Endothelial cell of umbilical vein (primary cell): Measurements from ENCODE around the gene METTL6. TPM values are rescaled to one million over a fixed set of nuclear protein-coding genes. Genes with fewer than 3 reads are reported as not detected.

Experiments used
- BruUV-seq: library from RNA; stranded (reverse); fragments of 400-500 nt; replicated peaks from 2 replicates; lab custom pipeline; 2021; lab: Mats Ljungman, UMichigan
- CTCF ChIA-PET: fragments of 300-600, 350-600 bp; sonication (Branson Sonifier 250); formaldehyde crosslinking; loops from one replicate; lab custom pipeline; 2021; ENCODE audit warnings: antibody characterized with exemption, inconsistent platforms; lab: Charles Lee
- POLR2A ChIA-PET: fragments of 300-600, 350-600 bp; sonication (Branson Sonifier 250); formaldehyde crosslinking; loops from one replicate; lab custom pipeline; 2021; ENCODE audit warnings: antibody characterized with exemption, inconsistent platforms; lab: Charles Lee
- DNase-seq: peaks from one replicate; pipeline ENCODE4 v3.0.0-alpha.2; 2011; ENCODE audit warnings: low read depth, low spot score
- FAIRE-seq: peaks from 2 replicates; lab custom pipeline; 2011; peaks lifted over from hg19 to GRCh38; lab: Jason Lieb, UNC
- H2AFZ ChIP-seq: 2 replicates; pipeline ENCODE4 v1.6.0; 2012; ENCODE audit warnings: low read depth, low read length, control low read depth, inconsistent platforms
- H3K27ac ChIP-seq: 2 replicates; pipeline ENCODE4 v1.5.1; 2011; ENCODE audit warnings: low read depth, mild to moderate bottlenecking, control low read depth, low read length, moderate library complexity; ENCODE audit not compliant: insufficient read depth
- H3K27me3 ChIP-seq, 2 experiments: 2 replicates each; pipeline versions ENCODE4 v1.6.0 to v1.6.1; 2011; ENCODE audit warnings: low read length in 2 of 2, mixed read lengths in 1 of 2; ENCODE audit not compliant: control insufficient read depth in 2 of 2, insufficient read depth in 2 of 2
- H3K36me3 ChIP-seq, 2 experiments: 2 replicates in 1 of 2; 3 replicates in 1 of 2; pipeline ENCODE4 v1.5.1; 2011; ENCODE audit warnings: low read length in 2 of 2, mild to moderate bottlenecking in 1 of 2, moderate library complexity in 1 of 2; ENCODE audit not compliant: control insufficient read depth in 2 of 2, insufficient read depth in 2 of 2; ENCODE audit errors: extremely low read depth in 1 of 2
- H3K4me1 ChIP-seq: 3 replicates; pipeline ENCODE4 v1.5.1; 2011; ENCODE audit warnings: mild to moderate bottlenecking, low read length; ENCODE audit not compliant: control insufficient read depth, insufficient read depth; ENCODE audit errors: extremely low read depth
- H3K4me2 ChIP-seq: 2 replicates; pipeline ENCODE4 v1.6.1; 2011; ENCODE audit warnings: low read length, control low read depth, mixed read lengths; ENCODE audit not compliant: insufficient read depth
- H3K4me3 ChIP-seq, 3 experiments: fragments of 200-600 bp in 1 of 3; sonication (generic), shearing (Covaris generic) in 1 of 3; replicated peaks in 1 of 3; 2 replicates each; pipeline ENCODE4 v1.5.1; 2011 to 2016; ENCODE audit warnings: control low read depth in 3 of 3, low read length in 3 of 3, mild to moderate bottlenecking in 2 of 3, inconsistent platforms in 1 of 3, low read depth in 1 of 3, moderate library complexity in 1 of 3; ENCODE audit not compliant: insufficient read depth in 1 of 3
- H3K79me2 ChIP-seq: 2 replicates; pipeline ENCODE4 v1.6.0; 2012; ENCODE audit warnings: low read length, inconsistent platforms; ENCODE audit not compliant: control insufficient read depth, insufficient read depth
- H3K9ac ChIP-seq: replicated peaks from 2 replicates; pipeline ENCODE3; 2011; ENCODE audit warnings: low read length, control low read depth; ENCODE audit not compliant: insufficient read depth; ENCODE audit errors: extremely low read depth
- H3K9me1 ChIP-seq: replicated peaks from 3 replicates; pipeline ENCODE4 v1.6.0; 2011; ENCODE audit warnings: mild to moderate bottlenecking, low read length; ENCODE audit not compliant: control insufficient read depth, insufficient read depth; ENCODE audit errors: extremely low read depth
- H3K9me3 ChIP-seq: replicated peaks from 2 replicates; pipeline ENCODE4 v1.5.1; 2012; ENCODE audit warnings: low read length, inconsistent platforms; ENCODE audit not compliant: control insufficient read depth, insufficient read depth
- H4K20me1 ChIP-seq: replicated peaks from 2 replicates; pipeline ENCODE3; 2011; ENCODE audit warnings: mild to moderate bottlenecking, low read length; ENCODE audit not compliant: control insufficient read depth, insufficient read depth; ENCODE audit errors: extremely low read depth
- CTCF ChIP-seq, 2 donors: IDR thresholded peaks; 1 replicate in 1 of 2; 2 replicates in 1 of 2; pipeline ENCODE4 v1.5.1; 2011; ENCODE audit warnings: low read length in 2 of 2, mild to moderate bottlenecking in 2 of 2, moderate library complexity in 2 of 2, control low read depth in 1 of 2, inconsistent platforms in 1 of 2, low read depth in 1 of 2; ENCODE audit not compliant: insufficient read depth in 1 of 2; ENCODE audit errors: extremely low read depth in 1 of 2
- EZH2 ChIP-seq: IDR thresholded peaks from 2 replicates; pipeline ENCODE4 v1.6.1; 2012; ENCODE audit warnings: borderline replicate concordance, low read depth, mild to moderate bottlenecking, moderate library complexity, low read length, inconsistent platforms; ENCODE audit not compliant: severe bottlenecking
- FOS ChIP-seq: IDR thresholded peaks from 2 replicates; pipeline ENCODE4 v1.6.1; 2011; ENCODE audit warnings: mild to moderate bottlenecking, low read length, moderate library complexity, borderline replicate concordance; ENCODE audit not compliant: insufficient read depth
- GATA2 ChIP-seq: IDR thresholded peaks from 2 replicates; pipeline ENCODE4 v1.7.0; 2011; ENCODE audit warnings: low read depth, mild to moderate bottlenecking, moderate library complexity, mixed read lengths, low read length; ENCODE audit not compliant: insufficient read length, insufficient read depth
- JUN ChIP-seq: IDR thresholded peaks from 2 replicates; pipeline ENCODE4 v1.6.1; 2011; ENCODE audit warnings: borderline replicate concordance, low read depth; ENCODE audit not compliant: insufficient read length, insufficient read depth
- MYC ChIP-seq: IDR thresholded peaks from one replicate; pipeline ENCODE4 v1.6.1; 2011; ENCODE audit warnings: mild to moderate bottlenecking, low read depth, low read length
- POLR2AphosphoS5 ChIP-seq: IDR thresholded peaks from 2 replicates; pipeline ENCODE4 v1.6.1; 2012; ENCODE audit warnings: low read depth, mild to moderate bottlenecking, control low read depth, low read length, moderate library complexity; ENCODE audit not compliant: insufficient read depth
- dilution Hi-C: fragments of 300-500 bp; cut with MboI; formaldehyde crosslinking; loops from one replicate; pipeline ENCODE4 v1.15.0; 2019; ENCODE audit warnings: low sequenced_read_pairs; ENCODE audit not compliant: extremely low pct_ligation_motif_present
- intact Hi-C: fragments of 100-400 bp; cut with micrococcal nuclease; formaldehyde crosslinking; loops from one replicate; pipeline ENCODE4 v1.10.0; 2022
- polyA plus RNA-seq, 4 experiments: library from polyadenylated mRNA; depleted of rRNA in 3 of 4; stranded (reverse) in 3 of 4; unstranded in 1 of 4; fragments of >200 nt; gene quantifications; 2 replicates each; pipeline versions ENCODE4 v1.2.1 to v1.2.3, GENCODE V29; 2011 to 2012; ENCODE audit warnings: missing spikeins in 1 of 4
- total RNA-seq: library from RNA; stranded (reverse); gene quantifications from 2 replicates; pipeline ENCODE4 v1.2.3, GENCODE V29; 2021

Gene METTL6
- total and polyA plus RNA-seq, 2 donors (not counting 3 experiments of a cell fraction or from before 2014, with no cell fraction given), result 12.7 to 19.5 TPM

GRCh38 chr3:15455756-15456155 lies 28.4 kb upstream of the METTL6 start:
- H3K9me1 ChIP-seq, result no peaks in the 10 kb centered on the region
- no peaks in the 10 kb centered on the region for H4K20me1 ChIP-seq
- H3K27me3 ChIP-seq, result no peaks in the 10 kb centered on the region
- H3K36me3 ChIP-seq, result no peaks in the 10 kb centered on the region
- no peak overlapping the region for H3K9ac ChIP-seq
- no peaks in the 10 kb centered on the region for H3K9me3 ChIP-seq
- H2AFZ ChIP-seq, result no peak overlapping the region
- H3K4me3 ChIP-seq, result no peak overlapping the region
- no peak for DNase-seq
- no peak for TF ChIP-seq FOS
- TF ChIP-seq CTCF (IDR thresholded peaks at IDR 0.05; ENCODE audit: extremely low read depth in 1 of 2, insufficient read depth in 1 of 2, low read depth in 1 of 2, low read length in 2 of 2), result no peak
- TF ChIP-seq JUN, result no peak
- no peak for TF ChIP-seq MYC
- TF ChIP-seq EZH2, result no peak
- TF ChIP-seq POLR2AphosphoS5, result no peak
- no peak for TF ChIP-seq GATA2
- no TSS peak for BruUV-seq
- no peaks in the 10 kb centered on the region for H3K4me1 ChIP-seq
- intact Hi-C loops, result no loop called here
- H3K4me2 ChIP-seq, result no peak overlapping the region
- no peak for FAIRE-seq
- ChIA-PET CTCF (no interaction called here), POLR2A (no interaction called here)
- H3K27ac ChIP-seq, result no peak overlapping the region
- dilution Hi-C loops, result no loop called here
- H3K79me2 ChIP-seq, result no peaks in the 10 kb centered on the region
